GM23338 (cell line): ENCODE data around the gene HTRA2. TPM values are rescaled to one million over a fixed set of nuclear protein-coding genes. Genes with fewer than 3 reads are reported as not detected.

Source experiments
- ATAC-seq: fragments of 200-7000 bp; cut with Tn5 transposase; 3 replicates; pipeline ENCODE4 v1.9.1; 2020
- DNase-seq: peaks from one replicate; pipeline ENCODE4 v3.0.0-alpha.2; 2015; ENCODE audit warnings: low spot score
- H2AFZ ChIP-seq: fragments of 200-600 bp; sonication (generic); 2 replicates; pipeline ENCODE4 v1.8.0; 2016; ENCODE audit warnings: antibody characterized with exemption, mild to moderate bottlenecking, moderate library complexity
- H3F3A ChIP-seq: fragments of 200-600 bp; sonication (generic); replicated peaks from 2 replicates; pipeline ENCODE4 v1.8.0; 2017; ENCODE audit warnings: antibody characterized with exemption, mixed run types, low read depth
- H3K27ac ChIP-seq: fragments of 200-600 bp; sonication (generic); 2 replicates; pipeline ENCODE4 v1.6.1; 2016; ENCODE audit warnings: low read depth
- H3K27me3 ChIP-seq: fragments of 200-600 bp; sonication (generic); 2 replicates; pipeline ENCODE4 v1.8.0; 2016; ENCODE audit warnings: mild to moderate bottlenecking, mixed run types, moderate library complexity; ENCODE audit not compliant: insufficient read depth
- H3K36me3 ChIP-seq: fragments of 200-600 bp; sonication (generic); 2 replicates; pipeline ENCODE4 v1.8.0; 2016; ENCODE audit warnings: mild to moderate bottlenecking; ENCODE audit not compliant: insufficient read depth
- H3K4me1 ChIP-seq: fragments of 200-600 bp; sonication (generic); 2 replicates; pipeline ENCODE4 v1.8.0; 2016; ENCODE audit warnings: mild to moderate bottlenecking, moderate library complexity; ENCODE audit not compliant: insufficient read depth
- H3K4me2 ChIP-seq: fragments of 200-600 bp; sonication (generic); 2 replicates; pipeline ENCODE4 v1.7.1; 2017; ENCODE audit warnings: mixed run types
- H3K4me3 ChIP-seq: fragments of 200-600 bp; sonication (generic); 2 replicates; pipeline ENCODE4 v1.6.1; 2016; ENCODE audit warnings: mixed run types
- H3K79me2 ChIP-seq: fragments of 200-600 bp; sonication (generic); replicated peaks from 2 replicates; pipeline ENCODE4 v1.8.0; 2017; ENCODE audit warnings: mild to moderate bottlenecking; ENCODE audit not compliant: insufficient read depth
- H3K9me2 ChIP-seq: fragments of 200-600 bp; sonication (generic); 2 replicates; pipeline ENCODE4 v1.8.0; 2017; ENCODE audit not compliant: insufficient read depth
- H4K20me1 ChIP-seq: fragments of 200-600 bp; sonication (generic); replicated peaks from 2 replicates; pipeline ENCODE4 v1.8.0; 2017; ENCODE audit warnings: mild to moderate bottlenecking; ENCODE audit not compliant: insufficient read depth
- H3K27ac Mint-ChIP-seq: 2 replicates; pipeline ENCODE4 v1.8.0; 2020; ENCODE audit warnings: inconsistent platforms, mild to moderate bottlenecking, moderate library complexity, mixed read lengths
- H3K27me3 Mint-ChIP-seq: 3 replicates; pipeline ENCODE4 v1.8.0; 2022; ENCODE audit warnings: low read depth, mild to moderate bottlenecking, moderate library complexity, mixed read lengths, inconsistent platforms; ENCODE audit not compliant: insufficient read depth, poor library complexity
- H3K36me3 Mint-ChIP-seq: 3 replicates; pipeline ENCODE4 v1.8.0; 2021; ENCODE audit warnings: low read depth, mild to moderate bottlenecking, inconsistent platforms, moderate library complexity, mixed read lengths
- H3K4me1 Mint-ChIP-seq: 3 replicates; pipeline ENCODE4 v1.8.0; 2020; ENCODE audit warnings: mild to moderate bottlenecking, inconsistent platforms, mixed read lengths
- H3K4me3 Mint-ChIP-seq: 3 replicates; pipeline ENCODE4 v1.8.0; 2021; ENCODE audit warnings: moderate library complexity, mild to moderate bottlenecking, inconsistent platforms, mixed read lengths
- H3K9me3 Mint-ChIP-seq: 3 replicates; pipeline ENCODE4 v1.8.0; 2020; ENCODE audit warnings: moderate library complexity, mild to moderate bottlenecking, inconsistent platforms, mixed read lengths
- CREB1 ChIP-seq: fragments of 250-450 bp; sonication (Bioruptor Pico); IDR thresholded peaks from 2 replicates; pipeline ENCODE4 v1.5.0; 2020; ENCODE audit warnings: low read depth, mild to moderate bottlenecking, moderate library complexity
- CTCF ChIP-seq, 2 experiments: fragments of 200-600 bp in 1 of 2; sonication (generic) in 1 of 2; conservative IDR thresholded peaks; 2 replicates each; pipeline versions ENCODE4 v1.5.1 to v1.6.1; 2016 to 2017; ENCODE audit warnings: antibody characterized with exemption in 2 of 2, low read depth in 2 of 2, mild to moderate bottlenecking in 2 of 2, moderate library complexity in 1 of 2
- ETS1 ChIP-seq: IDR thresholded peaks from 2 replicates; pipeline ENCODE4 v1.6.1; 2016; ENCODE audit warnings: antibody characterized with exemption
- EZH2 ChIP-seq: fragments of 200-600 bp; sonication (generic); IDR thresholded peaks from one replicate; pipeline ENCODE4 v1.8.0; 2017; ENCODE audit warnings: antibody characterized with exemption, mild to moderate bottlenecking, low read depth; ENCODE audit not compliant: unreplicated experiment
- EZH2phosphoT487 ChIP-seq: fragments of 200-600 bp; sonication (generic); IDR thresholded peaks from one replicate; pipeline ENCODE4 v1.8.1; 2018; ENCODE audit warnings: antibody characterized with exemption; ENCODE audit not compliant: unreplicated experiment
- JUNB ChIP-seq: IDR thresholded peaks from one replicate; pipeline ENCODE4 v1.6.1; 2016; ENCODE audit warnings: antibody characterized with exemption; ENCODE audit not compliant: unreplicated experiment
- NANOG ChIP-seq: IDR thresholded peaks from 2 replicates; pipeline ENCODE4 v1.6.1; 2016; ENCODE audit warnings: antibody characterized with exemption, borderline replicate concordance
- POLR2AphosphoS5 ChIP-seq: IDR thresholded peaks from 2 replicates; pipeline ENCODE4 v1.6.1; 2016; ENCODE audit warnings: antibody characterized with exemption, low read depth
- REST ChIP-seq: IDR thresholded peaks from one replicate; pipeline ENCODE4 v1.6.1; 2018; ENCODE audit warnings: antibody characterized with exemption; ENCODE audit not compliant: unreplicated experiment
- STAT1 ChIP-seq: IDR thresholded peaks from one replicate; pipeline ENCODE4 v1.6.1; 2016; ENCODE audit warnings: antibody characterized with exemption; ENCODE audit not compliant: unreplicated experiment
- ZNF114 ChIP-seq: fragments of 250-450 bp; sonication (Bioruptor Pico); IDR thresholded peaks from 2 replicates; pipeline ENCODE4 v1.5.0; 2020; ENCODE audit warnings: mild to moderate bottlenecking, moderate library complexity
- ZNF331 ChIP-seq: fragments of 250-450 bp; sonication (Bioruptor Pico); IDR thresholded peaks from 2 replicates; pipeline ENCODE4 v1.5.0; 2020; ENCODE audit warnings: low read depth, mild to moderate bottlenecking, moderate library complexity
- ZNF462 ChIP-seq: fragments of 250-450 bp; sonication (Bioruptor Pico); IDR thresholded peaks from 2 replicates; pipeline ENCODE4 v1.5.0; 2020; ENCODE audit warnings: mild to moderate bottlenecking, moderate library complexity
- polyA plus RNA-seq: library from polyadenylated mRNA; unstranded; fragments of >200 nt; fragmentation: Nextera tagmentation; extraction: Ambion mirVana; gene quantifications from 2 replicates; pipeline ENCODE4 v1.2.1, GENCODE V29; 2016
- total RNA-seq: library from RNA; depleted of rRNA; stranded (reverse); fragments of >200 nt; shearing (Covaris generic); gene quantifications from 2 replicates; pipeline ENCODE4 v1.2.3, GENCODE V29; 2014

Gene HTRA2
- total and polyA plus RNA-seq, 2 experiments from 2014 or later = 17.8 to 19.7 TPM

GRCh38 chr2:74542978-74543377, 13.2 kb downstream of the HTRA2 start:
- TF ChIP-seq POLR2AphosphoS5 = no peak
- TF ChIP-seq STAT1 = no peak
- TF ChIP-seq EZH2phosphoT487 = no peak
- no peak for TF ChIP-seq CREB1
- no peak for TF ChIP-seq ZNF114 (CRISPR knock-in tag)
- TF ChIP-seq REST = no peak
- no peak for TF ChIP-seq ZNF462
- TF ChIP-seq NANOG = no peak
- TF ChIP-seq JUNB = no peak
- TF ChIP-seq EZH2 = no peak
- no peak for TF ChIP-seq CTCF (conservative IDR thresholded peaks at IDR 0.05; ENCODE audit: low read depth in 2 of 2)
- no peak for TF ChIP-seq ZNF331 (CRISPR knock-in tag)
- TF ChIP-seq ETS1 = no peak
- Mint-ChIP-seq H3K4me3 (no peak overlapping the region), H3K27me3 (peaks cover 17% of the 10 kb centered on the region), H3K4me1 (peaks cover 1% of the 10 kb centered on the region), H3K36me3 (peaks cover under 1% of the 10 kb centered on the region; the same call in 1 of the 3 replicates), H3K27ac (no peak overlapping the region), H3K9me3 (no peaks in the 10 kb centered on the region)
- H3K36me3 ChIP-seq = no peaks in the 10 kb centered on the region
- peaks cover 33% of the 10 kb centered on the region for H3K27me3 ChIP-seq
- H3K4me3 ChIP-seq = no peak overlapping the region
- H3K4me2 ChIP-seq = no peak overlapping the region
- ATAC-seq (no peak), DNase-seq (no peak)
- 0 out of 2 replicates have a peak, but pooled peaks cover 4% of the 10 kb centered on the region for H3F3A ChIP-seq
- H3K4me1 ChIP-seq = peaks cover 1% of the 10 kb centered on the region; the same call in 1 of the 2 replicates
- H3K79me2 ChIP-seq = peaks cover 5% of the 10 kb centered on the region; the same call in 1 of the 2 replicates
- H3K9me2 ChIP-seq = no peaks in the 10 kb centered on the region
- H3K27ac ChIP-seq = no peak overlapping the region
- peaks cover 4% of the 10 kb centered on the region; the same call in 1 of the 2 replicates for H4K20me1 ChIP-seq
- H2AFZ ChIP-seq = no peak overlapping the region
